GM21515 (cell line): ENCODE data around the gene METTL9.
"Not testable (repeated sequence)": the region's sequence is repeated elsewhere in the genome, so short reads cannot be mapped to it uniquely, and the experiment has no call there.

ENCODE experiments used
- ATAC-seq: cut with Tn5 transposase; IDR thresholded peaks from one replicate; pipeline ENCODE4 v1.9.1; 2021; ENCODE audit not compliant: unreplicated experiment

The METTL9 gene

GRCh38 chr16:21656795-21657768 lies 57.7 kb downstream of the METTL9 start:
- ATAC-seq = no peak

- no peak for ATAC-seq
These were observed 59.7 kb downstream of the METTL9 start for GRCh38 chr16:21659124-21659523.

GRCh38 chr16:21663889-21664647 lies 64.7 kb downstream of the METTL9 start, which contains the start of gene OTOA:
Gene OTOA (plus strand): TSS chr16:21663968. CDS start chr16:21678515, 14,547 bp downstream.
- no peak for ATAC-seq

GRCh38 chr16:21664801-21665492 lies 65.6 kb downstream of the METTL9 start:
- no peak for ATAC-seq

GRCh38 chr16:21666772-21667171 lies 67.4 kb downstream of the METTL9 start:
- ATAC-seq = no peak

- ATAC-seq = no peak
These were observed 68.2 kb downstream of the METTL9 start for GRCh38 chr16:21667575-21667974.

GRCh38 chr16:21673469-21673868 lies 74.1 kb downstream of the METTL9 start:
- no peak for ATAC-seq

- ATAC-seq = not testable (repeated sequence)
These were observed 75.1 kb downstream of the METTL9 start for GRCh38 chr16:21674456-21674855.

GRCh38 chr16:21680714-21681113 lies 81.3 kb downstream of the METTL9 start:
- ATAC-seq = not testable (repeated sequence)

- ATAC-seq = no peak
These were observed 83.8 kb downstream of the METTL9 start for GRCh38 chr16:21683184-21683583.

- ATAC-seq = no peak
These were observed 84.8 kb downstream of the METTL9 start for GRCh38 chr16:21684199-21684598.

GRCh38 chr16:21685034-21685455 lies 85.7 kb downstream of the METTL9 start:
- ATAC-seq = no peak

GRCh38 chr16:21689107-21689506 lies 89.7 kb downstream of the METTL9 start:
- no peak for ATAC-seq

GRCh38 chr16:21690967-21691366 lies 91.6 kb downstream of the METTL9 start:
- not testable (repeated sequence) for ATAC-seq

- no peak for ATAC-seq
These were observed 95.2 kb downstream of the METTL9 start for GRCh38 chr16:21694609-21695008.

- ATAC-seq = no peak
These were observed 97.7 kb downstream of the METTL9 start for GRCh38 chr16:21697032-21697431.

GRCh38 chr16:21698169-21699032 lies 99.0 kb downstream of the METTL9 start:
- ATAC-seq = no peak

GRCh38 chr16:21701271-21701670 lies 101.9 kb downstream of the METTL9 start:
- ATAC-seq = no peak

GRCh38 chr16:21702276-21702675 lies 102.9 kb downstream of the METTL9 start:
- no peak for ATAC-seq

- no peak for ATAC-seq
These were observed 103.8 kb downstream of the METTL9 start for GRCh38 chr16:21703156-21703555.
